Heart left ventricle (tissue), 16 donors: ENCODE measurements around the gene RCAN3. TPM values are rescaled to one million over a fixed set of nuclear protein-coding genes. Genes with fewer than 3 reads are reported as not detected.

Experiments used
- ATAC-seq, 4 donors: fragments of 200-7000 bp; cut with Tn5 transposase; one replicate each; pipeline ENCODE4 v1.9.1; 2020 to 2022; ENCODE audit warnings: moderate library complexity in 4 of 4, mild to moderate bottlenecking in 3 of 4, moderate number of reproducible peaks in 1 of 4
- DNase-seq, 5 donors: peaks; one replicate each; pipeline ENCODE4 v3.0.0-alpha.2; 2020
- H3K27ac ChIP-seq, 12 donors: fragments of 200-600 bp; sonication (generic) in 4 of 12; one replicate each; pipeline versions ENCODE4 v1.5.0 to v1.8.0; 2016 to 2022; ENCODE audit warnings: mild to moderate bottlenecking in 2 of 12
- H3K27me3 ChIP-seq, 9 donors: fragments of 200-600 bp; sonication (generic) in 2 of 9; one replicate each; pipeline versions ENCODE4 v1.5.1 to v1.8.0; 2016 to 2022; ENCODE audit warnings: mild to moderate bottlenecking in 3 of 9
- H3K36me3 ChIP-seq, 9 donors: fragments of 200-600 bp; sonication (generic) in 2 of 9; one replicate each; pipeline versions ENCODE4 v1.5.0 to v1.8.0; 2018 to 2022; ENCODE audit warnings: mild to moderate bottlenecking in 2 of 9
- H3K4me1 ChIP-seq, 12 donors: fragments of 200-600 bp; sonication (generic) in 4 of 12; one replicate each; pipeline versions ENCODE4 v1.5.0 to v1.8.0; 2016 to 2022; ENCODE audit warnings: mild to moderate bottlenecking in 3 of 12
- H3K4me3 ChIP-seq, 12 donors: fragments of 200-600 bp; sonication (generic) in 4 of 12; one replicate each; pipeline versions ENCODE4 v1.5.0 to v1.8.0; 2017 to 2022; ENCODE audit warnings: mild to moderate bottlenecking in 9 of 12, moderate library complexity in 4 of 12
- H3K9me3 ChIP-seq, 12 donors: fragments of 200-600 bp; sonication (generic) in 4 of 12; one replicate each; pipeline versions ENCODE4 v1.5.0 to v1.8.0; 2016 to 2022; ENCODE audit warnings: mild to moderate bottlenecking in 1 of 12
- CTCF ChIP-seq, 12 donors: fragments of 200-600 bp; sonication (generic) in 4 of 12; IDR thresholded peaks; one replicate each; pipeline versions ENCODE4 v1.5.0 to v1.8.0; 2018 to 2022; ENCODE audit warnings: antibody characterized with exemption in 12 of 12, mild to moderate bottlenecking in 5 of 12
- POLR2A ChIP-seq, 2 donors: fragments of 450-650 bp; IDR thresholded peaks; one replicate each; pipeline ENCODE4 v1.6.1; 2017; ENCODE audit warnings: antibody characterized with exemption in 2 of 2, mild to moderate bottlenecking in 2 of 2, moderate library complexity in 2 of 2
- WGBS, 4 donors: extraction: QIAGEN DNeasy Blood & Tissue Kit in 2 of 4; methylation state at CpG; one replicate each; pipeline versions ENCODE4 v1.1.5 to v1.1.7; 2013 to 2018; 5-methylcytosine and 5-hydroxymethylcytosine counted together
- intact Hi-C, 10 donors: fragments of 100-400 bp; cut with DNase I; formaldehyde crosslinking; loops; one replicate each; pipeline versions ENCODE4 v1.11.1 to v1.14.2; 2022
- polyA plus RNA-seq, 2 donors: library from polyadenylated mRNA; stranded (reverse); fragments of 200-250 nt; gene quantifications; one replicate each; pipeline ENCODE4 v1.2.3, GENCODE V29; 2013
- total RNA-seq, 9 donors: library from RNA; depleted of rRNA in 2 of 9; stranded (reverse); fragments of >200 nt in 2 of 9; fragmentation: NEBNext Ultra II Directional in 3 of 9; extraction: Animal tissue kit (Norgen Biotek cat#: 25700) in 3 of 9; gene quantifications; one replicate each; pipeline versions ENCODE4 v1.1.0 to v1.2.4, GENCODE V29; 2016 to 2023
- donor health status: ischemic (EF 13 %, LVEDD 7.1; RV severe dilation, severe dysfunction).
- donor health status: healthy with polysubstance abuse.
- donor health status: DM: no; HTN: yes; CAD: no.
- donor health status: DM: no; HTN: no; CAD: no.
- donor health status: ischemic (EF 25% LVEDD 6.9; RV normal size, moderate dysfunction).
- donor health status: ischemic (EF 25% LVEDD 5.7; RV mildly dilated, moderate dysfunction).
- donor health status: healthy.
- donor health status: DM: yes; HTN: yes; CAD: no.
- donor health status: ischemic (EF 35%, LVEDD 5.7; RV mildly dilated, moderate dysfunction).
- donor health status: nonischemic (EF 11% LVEDD 7.7; RV severe dilation, severe dysfunction).
- donor health status: DM: yes; HTN: yes; CAD: no.
- donor health status: PGD.
- donor health status: ischemic (EF 29% LVEDD 5.4; RV normal size, mild dysfunction).
- donor health status: nonischemic (EF 23%, LVEDD 6.1; RV moderate dilation, normal function).

The RCAN3 gene
- total and polyA plus RNA-seq, 11 donors: 2.1 to 9.7 (median 5.9) TPM

GRCh38 chr1:24589200-24589599, 86.6 kb downstream of the RCAN3 start:
- WGBS, 4 donors: 35 to 68% (median 64%) methylated on average over 3 of the region's 3 CpGs
- ATAC-seq: no peak
- H3K27me3 ChIP-seq: peaks cover 0 to 5% (median 0%) of the 10 kb centered on the region in 9 donors

More at GRCh38 chr1:24589200-24589599, 86.6 kb downstream of the RCAN3 start:
- Histone ChIP-seq H3K27ac (no peak overlapping the region), H3K4me1 (peaks cover 0 to 9% (median 0%) of the 10 kb centered on the region in 12 donors), H3K9me3 (no peaks in the 10 kb centered on the region), H3K4me3 (no peak overlapping the region), H3K36me3 (no peaks in the 10 kb centered on the region)
- TF ChIP-seq CTCF (IDR thresholded peaks at IDR 0.05) (no peak), POLR2A (IDR thresholded peaks at IDR 0.05) (no peak)
- intact Hi-C loops: loop anchor here in 1 of 10 donors (10.0 kb wide), 1 partner anchor 174 kb away; the partner anchor contains the start of genes NIPAL3 and STPG1
- no peak for DNase-seq

Other genes starting within 250 kb of the RCAN3 start
- under 1 TPM in 1 of 9 donors, not detected in 8; 0.61 TPM for gene GRHL3, start 183.5 kb upstream of the RCAN3 start, total RNA-seq
- under 1 TPM in 1 of 2 donors, not detected in 1; 0.03 TPM for gene GRHL3, start 183.5 kb upstream of the RCAN3 start, polyA plus RNA-seq
- gene STPG1, start 89.1 kb upstream of the RCAN3 start, total RNA-seq: 1 to 10 TPM; 3.8 to 6.9 (median 4.8) TPM
- gene STPG1, start 89.1 kb upstream of the RCAN3 start, polyA plus RNA-seq: 1 to 10 TPM; 4.5 to 5.2 TPM
- gene NIPAL3, start 87.0 kb upstream of the RCAN3 start, total RNA-seq: 10 to 100 TPM; 24.7 to 48.3 (median 29.7) TPM
- 10 to 100 TPM in 1 of 2 donors, 1 to 10 TPM in 1; 9.8 to 15.9 TPM for gene NIPAL3, start 87.0 kb upstream of the RCAN3 start, polyA plus RNA-seq
- under 1 TPM in 5 of 9 donors, not detected in 4; 0.08 to 0.29 (median 0.17) TPM for gene NCMAP, start 53.3 kb downstream of the RCAN3 start, total RNA-seq
- gene NCMAP, start 53.3 kb downstream of the RCAN3 start, polyA plus RNA-seq: under 1 TPM in 1 of 2 donors, not detected in 1; 0.19 TPM
- gene SRRM1, start 140.5 kb downstream of the RCAN3 start, total RNA-seq: 10 to 100 TPM; 39.3 to 97.0 (median 62.2) TPM
- 10 to 100 TPM; 30.3 to 39.5 TPM for gene SRRM1, start 140.5 kb downstream of the RCAN3 start, polyA plus RNA-seq
- 100 to 1,000 TPM; 280 to 917 (median 387) TPM for gene CLIC4, start 242.6 kb downstream of the RCAN3 start, total RNA-seq
- 100 to 1,000 TPM; 111 to 726 TPM for gene CLIC4, start 242.6 kb downstream of the RCAN3 start, polyA plus RNA-seq